HepG2 (cell line): Measurements from ENCODE around the gene ITIH3. TPM values are rescaled to one million over a fixed set of nuclear protein-coding genes. Genes with fewer than 3 reads are reported as not detected.

Experiments
- ATAD3A ChIP-seq: sonication (generic); formaldehyde crosslinking; IDR thresholded peaks from 2 replicates; pipeline ENCODE4 v1.4.0; 2020; ENCODE audit warnings: missing genetic modification reagents
- CCAR2 ChIP-seq: fragments of 200-400 bp; formaldehyde crosslinking; optimal IDR thresholded peaks from 2 replicates; pipeline ENCODE3; 2018; ENCODE audit warnings: low read depth, mild to moderate bottlenecking, low read length, moderate library complexity
- EEA1 ChIP-seq: sonication (generic); formaldehyde crosslinking; IDR thresholded peaks from 2 replicates; pipeline ENCODE4 v1.5.1; 2020; ENCODE audit warnings: mild to moderate bottlenecking, missing genetic modification reagents, borderline replicate concordance
- IRX3 ChIP-seq: sonication (generic); formaldehyde crosslinking; IDR thresholded peaks from 2 replicates; pipeline ENCODE4 v1.8.1; 2023; ENCODE audit warnings: mild to moderate bottlenecking, low read depth, missing genetic modification reagents, borderline replicate concordance
- JDP2 ChIP-seq: sonication (generic); formaldehyde crosslinking; IDR thresholded peaks from 2 replicates; pipeline ENCODE4 v1.8.1; 2022; ENCODE audit warnings: missing genetic modification reagents, borderline replicate concordance
- REXO4 ChIP-seq: sonication (generic); formaldehyde crosslinking; IDR thresholded peaks from 2 replicates; pipeline ENCODE4 v1.8.0; 2022; ENCODE audit warnings: missing genetic modification reagents, mild to moderate bottlenecking, borderline replicate concordance
- SSRP1 ChIP-seq: IDR thresholded peaks from 2 replicates; pipeline ENCODE4 v1.6.1; 2016; ENCODE audit warnings: control low read depth
- ZIK1 ChIP-seq: sonication (generic); formaldehyde crosslinking; IDR thresholded peaks from 2 replicates; pipeline ENCODE4 v1.5.0; 2020; ENCODE audit warnings: mild to moderate bottlenecking, low read depth, missing genetic modification reagents, borderline replicate concordance
- ZNF549 ChIP-seq: sonication (generic); formaldehyde crosslinking; IDR thresholded peaks from 2 replicates; pipeline ENCODE4 v1.5.0; 2020; ENCODE audit warnings: missing genetic modification reagents
- polyA plus RNA-seq, 8 experiments: library from polyadenylated mRNA; depleted of rRNA in 3 of 8; stranded (reverse) in 7 of 8; unstranded in 1 of 8; fragments of >200 nt; fragmentation: Illumina TruSeq in 4 of 8; extraction: Trizol in 4 of 8; gene quantifications; 2 replicates each; pipeline versions ENCODE4 v1.2.1 to v1.2.3, GENCODE V29; 2011 to 2016; ENCODE audit warnings: low read depth in 4 of 8, missing spikeins in 1 of 8, mixed read lengths in 1 of 8; ENCODE audit not compliant: insufficient read depth in 1 of 8
- total RNA-seq, 5 experiments: library from RNA; depleted of rRNA; stranded (reverse); fragments of >200 nt; fragmentation: Illumina TruSeq; extraction: Trizol; gene quantifications; 2 replicates each; pipeline ENCODE4 v1.2.3, GENCODE V29; 2016; ENCODE audit warnings: low read depth in 1 of 5
- TF ChIP-seq, protein P1 (sequence below): sonication (generic); formaldehyde crosslinking; IDR thresholded peaks from 2 replicates; pipeline ENCODE4 v1.9.0; 2021; ENCODE audit warnings: mild to moderate bottlenecking, missing genetic modification reagents
- TF ChIP-seq, protein P2 (sequence below): sonication (generic); formaldehyde crosslinking; IDR thresholded peaks from 2 replicates; pipeline ENCODE4 v1.4.0; 2020; ENCODE audit warnings: missing genetic modification reagents, mild to moderate bottlenecking, borderline replicate concordance
- TF ChIP-seq, protein P3 (sequence below): IDR thresholded peaks from 2 replicates; pipeline ENCODE4 v1.4.0; 2020; ENCODE audit warnings: mild to moderate bottlenecking, missing genetic modification reagents
- TF ChIP-seq, protein P4 (sequence below): fragments of 450-650 bp; IDR thresholded peaks from 2 replicates; pipeline ENCODE4 v1.6.1; 2017
- TF ChIP-seq, protein P5 (sequence below): sonication (generic); formaldehyde crosslinking; IDR thresholded peaks from 2 replicates; pipeline ENCODE4 v1.5.0; 2020; ENCODE audit warnings: missing genetic modification reagents

ITIH3 gene
- total and polyA plus RNA-seq, 2 of the 13 experiments (the other 11 are each of a cell fraction or from before 2014, with no cell fraction given), result 105 to 632 TPM

DNA sequence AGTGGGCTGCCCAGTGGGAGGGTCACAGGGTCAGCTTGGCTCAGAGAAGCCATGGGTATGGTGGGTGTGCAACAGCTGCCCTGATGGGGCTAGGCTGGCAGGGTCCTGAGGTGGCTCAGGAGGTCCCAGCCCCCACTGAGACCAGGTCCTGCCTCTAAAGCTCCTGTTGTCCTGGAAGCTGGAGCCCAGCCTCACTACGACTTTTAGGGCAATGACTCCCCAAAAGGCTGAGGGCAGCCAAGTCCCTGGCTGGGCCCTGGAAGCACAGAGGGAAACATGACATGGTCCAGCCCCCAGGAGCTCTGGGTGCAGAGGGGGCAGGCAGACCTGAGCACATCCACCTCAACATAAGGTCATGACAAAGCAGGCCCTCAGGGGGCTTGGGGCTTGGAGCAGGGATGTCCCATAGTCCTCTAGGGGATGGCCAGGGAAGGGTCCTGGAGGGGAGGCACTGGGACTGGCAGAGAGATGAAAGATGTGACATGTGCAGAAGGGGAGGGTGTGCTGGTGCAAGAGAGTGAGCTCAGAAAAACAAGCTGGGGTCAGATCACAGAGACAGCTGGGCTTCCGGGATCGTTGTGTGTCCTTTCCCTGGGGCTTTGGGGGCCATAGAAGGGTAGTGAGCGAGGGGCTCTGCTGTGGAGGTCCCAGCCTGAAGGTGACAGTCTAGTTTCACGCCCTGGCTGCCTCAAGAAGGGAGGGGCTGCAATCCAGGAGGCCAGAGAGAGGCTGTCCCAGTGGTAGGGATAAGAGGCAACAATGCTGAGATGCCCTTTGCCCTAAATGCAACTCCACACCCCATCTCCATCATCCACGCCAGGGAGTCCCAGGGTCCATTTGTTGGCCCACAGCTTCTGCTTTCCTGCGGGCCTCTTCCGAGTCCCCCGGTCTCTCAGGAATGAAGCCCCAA is 639 bp upstream of the ITIH3 start (continued):
- TF ChIP-seq, protein P1, sequence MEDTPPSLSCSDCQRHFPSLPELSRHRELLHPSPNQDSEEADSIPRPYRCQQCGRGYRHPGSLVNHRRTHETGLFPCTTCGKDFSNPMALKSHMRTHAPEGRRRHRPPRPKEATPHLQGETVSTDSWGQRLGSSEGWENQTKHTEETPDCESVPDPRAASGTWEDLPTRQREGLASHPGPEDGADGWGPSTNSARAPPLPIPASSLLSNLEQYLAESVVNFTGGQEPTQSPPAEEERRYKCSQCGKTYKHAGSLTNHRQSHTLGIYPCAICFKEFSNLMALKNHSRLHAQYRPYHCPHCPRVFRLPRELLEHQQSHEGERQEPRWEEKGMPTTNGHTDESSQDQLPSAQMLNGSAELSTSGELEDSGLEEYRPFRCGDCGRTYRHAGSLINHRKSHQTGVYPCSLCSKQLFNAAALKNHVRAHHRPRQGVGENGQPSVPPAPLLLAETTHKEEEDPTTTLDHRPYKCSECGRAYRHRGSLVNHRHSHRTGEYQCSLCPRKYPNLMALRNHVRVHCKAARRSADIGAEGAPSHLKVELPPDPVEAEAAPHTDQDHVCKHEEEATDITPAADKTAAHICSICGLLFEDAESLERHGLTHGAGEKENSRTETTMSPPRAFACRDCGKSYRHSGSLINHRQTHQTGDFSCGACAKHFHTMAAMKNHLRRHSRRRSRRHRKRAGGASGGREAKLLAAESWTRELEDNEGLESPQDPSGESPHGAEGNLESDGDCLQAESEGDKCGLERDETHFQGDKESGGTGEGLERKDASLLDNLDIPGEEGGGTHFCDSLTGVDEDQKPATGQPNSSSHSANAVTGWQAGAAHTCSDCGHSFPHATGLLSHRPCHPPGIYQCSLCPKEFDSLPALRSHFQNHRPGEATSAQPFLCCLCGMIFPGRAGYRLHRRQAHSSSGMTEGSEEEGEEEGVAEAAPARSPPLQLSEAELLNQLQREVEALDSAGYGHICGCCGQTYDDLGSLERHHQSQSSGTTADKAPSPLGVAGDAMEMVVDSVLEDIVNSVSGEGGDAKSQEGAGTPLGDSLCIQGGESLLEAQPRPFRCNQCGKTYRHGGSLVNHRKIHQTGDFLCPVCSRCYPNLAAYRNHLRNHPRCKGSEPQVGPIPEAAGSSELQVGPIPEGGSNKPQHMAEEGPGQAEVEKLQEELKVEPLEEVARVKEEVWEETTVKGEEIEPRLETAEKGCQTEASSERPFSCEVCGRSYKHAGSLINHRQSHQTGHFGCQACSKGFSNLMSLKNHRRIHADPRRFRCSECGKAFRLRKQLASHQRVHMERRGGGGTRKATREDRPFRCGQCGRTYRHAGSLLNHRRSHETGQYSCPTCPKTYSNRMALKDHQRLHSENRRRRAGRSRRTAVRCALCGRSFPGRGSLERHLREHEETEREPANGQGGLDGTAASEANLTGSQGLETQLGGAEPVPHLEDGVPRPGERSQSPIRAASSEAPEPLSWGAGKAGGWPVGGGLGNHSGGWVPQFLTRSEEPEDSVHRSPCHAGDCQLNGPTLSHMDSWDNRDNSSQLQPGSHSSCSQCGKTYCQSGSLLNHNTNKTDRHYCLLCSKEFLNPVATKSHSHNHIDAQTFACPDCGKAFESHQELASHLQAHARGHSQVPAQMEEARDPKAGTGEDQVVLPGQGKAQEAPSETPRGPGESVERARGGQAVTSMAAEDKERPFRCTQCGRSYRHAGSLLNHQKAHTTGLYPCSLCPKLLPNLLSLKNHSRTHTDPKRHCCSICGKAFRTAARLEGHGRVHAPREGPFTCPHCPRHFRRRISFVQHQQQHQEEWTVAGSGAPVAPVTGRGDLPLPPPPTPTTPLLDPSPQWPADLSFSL (CRISPR knock-in tag), result no peak
- TF ChIP-seq ZIK1 (CRISPR knock-in tag) (no peak; the same call in 1 of the 2 replicates), REXO4 (CRISPR knock-in tag) (no peak), IRX3 (CRISPR knock-in tag) (no peak), CCAR2 (no peak), SSRP1 (CRISPR knock-in tag) (no peak), ZNF549 (CRISPR knock-in tag) (no peak), ATAD3A (CRISPR knock-in tag) (no peak), EEA1 (CRISPR knock-in tag) (no peak), JDP2 (CRISPR knock-in tag) (no peak)
- TF ChIP-seq, protein P2, sequence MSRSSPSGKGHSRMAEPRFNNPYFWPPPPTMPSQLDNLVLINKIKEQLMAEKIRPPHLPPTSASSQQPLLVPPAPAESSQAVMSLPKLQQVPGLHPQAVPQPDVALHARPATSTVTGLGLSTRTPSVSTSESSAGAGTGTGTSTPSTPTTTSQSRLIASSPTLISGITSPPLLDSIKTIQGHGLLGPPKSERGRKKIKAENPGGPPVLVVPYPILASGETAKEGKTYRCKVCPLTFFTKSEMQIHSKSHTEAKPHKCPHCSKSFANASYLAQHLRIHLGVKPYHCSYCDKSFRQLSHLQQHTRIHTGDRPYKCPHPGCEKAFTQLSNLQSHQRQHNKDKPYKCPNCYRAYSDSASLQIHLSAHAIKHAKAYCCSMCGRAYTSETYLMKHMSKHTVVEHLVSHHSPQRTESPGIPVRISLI (CRISPR knock-in tag), result no peak
- TF ChIP-seq, protein P3, sequence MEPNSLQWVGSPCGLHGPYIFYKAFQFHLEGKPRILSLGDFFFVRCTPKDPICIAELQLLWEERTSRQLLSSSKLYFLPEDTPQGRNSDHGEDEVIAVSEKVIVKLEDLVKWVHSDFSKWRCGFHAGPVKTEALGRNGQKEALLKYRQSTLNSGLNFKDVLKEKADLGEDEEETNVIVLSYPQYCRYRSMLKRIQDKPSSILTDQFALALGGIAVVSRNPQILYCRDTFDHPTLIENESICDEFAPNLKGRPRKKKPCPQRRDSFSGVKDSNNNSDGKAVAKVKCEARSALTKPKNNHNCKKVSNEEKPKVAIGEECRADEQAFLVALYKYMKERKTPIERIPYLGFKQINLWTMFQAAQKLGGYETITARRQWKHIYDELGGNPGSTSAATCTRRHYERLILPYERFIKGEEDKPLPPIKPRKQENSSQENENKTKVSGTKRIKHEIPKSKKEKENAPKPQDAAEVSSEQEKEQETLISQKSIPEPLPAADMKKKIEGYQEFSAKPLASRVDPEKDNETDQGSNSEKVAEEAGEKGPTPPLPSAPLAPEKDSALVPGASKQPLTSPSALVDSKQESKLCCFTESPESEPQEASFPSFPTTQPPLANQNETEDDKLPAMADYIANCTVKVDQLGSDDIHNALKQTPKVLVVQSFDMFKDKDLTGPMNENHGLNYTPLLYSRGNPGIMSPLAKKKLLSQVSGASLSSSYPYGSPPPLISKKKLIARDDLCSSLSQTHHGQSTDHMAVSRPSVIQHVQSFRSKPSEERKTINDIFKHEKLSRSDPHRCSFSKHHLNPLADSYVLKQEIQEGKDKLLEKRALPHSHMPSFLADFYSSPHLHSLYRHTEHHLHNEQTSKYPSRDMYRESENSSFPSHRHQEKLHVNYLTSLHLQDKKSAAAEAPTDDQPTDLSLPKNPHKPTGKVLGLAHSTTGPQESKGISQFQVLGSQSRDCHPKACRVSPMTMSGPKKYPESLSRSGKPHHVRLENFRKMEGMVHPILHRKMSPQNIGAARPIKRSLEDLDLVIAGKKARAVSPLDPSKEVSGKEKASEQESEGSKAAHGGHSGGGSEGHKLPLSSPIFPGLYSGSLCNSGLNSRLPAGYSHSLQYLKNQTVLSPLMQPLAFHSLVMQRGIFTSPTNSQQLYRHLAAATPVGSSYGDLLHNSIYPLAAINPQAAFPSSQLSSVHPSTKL (CRISPR knock-in tag), result no peak; the same call in 1 of the 2 replicates
- TF ChIP-seq, protein P4, sequence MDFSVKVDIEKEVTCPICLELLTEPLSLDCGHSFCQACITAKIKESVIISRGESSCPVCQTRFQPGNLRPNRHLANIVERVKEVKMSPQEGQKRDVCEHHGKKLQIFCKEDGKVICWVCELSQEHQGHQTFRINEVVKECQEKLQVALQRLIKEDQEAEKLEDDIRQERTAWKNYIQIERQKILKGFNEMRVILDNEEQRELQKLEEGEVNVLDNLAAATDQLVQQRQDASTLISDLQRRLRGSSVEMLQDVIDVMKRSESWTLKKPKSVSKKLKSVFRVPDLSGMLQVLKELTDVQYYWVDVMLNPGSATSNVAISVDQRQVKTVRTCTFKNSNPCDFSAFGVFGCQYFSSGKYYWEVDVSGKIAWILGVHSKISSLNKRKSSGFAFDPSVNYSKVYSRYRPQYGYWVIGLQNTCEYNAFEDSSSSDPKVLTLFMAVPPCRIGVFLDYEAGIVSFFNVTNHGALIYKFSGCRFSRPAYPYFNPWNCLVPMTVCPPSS, result no peak
- TF ChIP-seq, protein P5, sequence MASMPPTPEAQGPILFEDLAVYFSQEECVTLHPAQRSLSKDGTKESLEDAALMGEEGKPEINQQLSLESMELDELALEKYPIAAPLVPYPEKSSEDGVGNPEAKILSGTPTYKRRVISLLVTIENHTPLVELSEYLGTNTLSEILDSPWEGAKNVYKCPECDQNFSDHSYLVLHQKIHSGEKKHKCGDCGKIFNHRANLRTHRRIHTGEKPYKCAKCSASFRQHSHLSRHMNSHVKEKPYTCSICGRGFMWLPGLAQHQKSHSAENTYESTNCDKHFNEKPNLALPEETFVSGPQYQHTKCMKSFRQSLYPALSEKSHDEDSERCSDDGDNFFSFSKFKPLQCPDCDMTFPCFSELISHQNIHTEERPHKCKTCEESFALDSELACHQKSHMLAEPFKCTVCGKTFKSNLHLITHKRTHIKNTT (CRISPR knock-in tag), result no peak
